Measurements from ENCODE around the gene DSG3. TPM values are rescaled to one million over a fixed set of nuclear protein-coding genes. Genes with fewer than 3 reads are reported as not detected.
"Not testable (repeated sequence)": the region's sequence is repeated elsewhere in the genome, so short reads cannot be mapped to it uniquely, and the experiment has no call there.

The DSG3 gene
- total and polyA plus RNA-seq, 2 of the 13 experiments (the other 11 are each of a cell fraction or from before 2014, with no cell fraction given): not detected

DNA sequence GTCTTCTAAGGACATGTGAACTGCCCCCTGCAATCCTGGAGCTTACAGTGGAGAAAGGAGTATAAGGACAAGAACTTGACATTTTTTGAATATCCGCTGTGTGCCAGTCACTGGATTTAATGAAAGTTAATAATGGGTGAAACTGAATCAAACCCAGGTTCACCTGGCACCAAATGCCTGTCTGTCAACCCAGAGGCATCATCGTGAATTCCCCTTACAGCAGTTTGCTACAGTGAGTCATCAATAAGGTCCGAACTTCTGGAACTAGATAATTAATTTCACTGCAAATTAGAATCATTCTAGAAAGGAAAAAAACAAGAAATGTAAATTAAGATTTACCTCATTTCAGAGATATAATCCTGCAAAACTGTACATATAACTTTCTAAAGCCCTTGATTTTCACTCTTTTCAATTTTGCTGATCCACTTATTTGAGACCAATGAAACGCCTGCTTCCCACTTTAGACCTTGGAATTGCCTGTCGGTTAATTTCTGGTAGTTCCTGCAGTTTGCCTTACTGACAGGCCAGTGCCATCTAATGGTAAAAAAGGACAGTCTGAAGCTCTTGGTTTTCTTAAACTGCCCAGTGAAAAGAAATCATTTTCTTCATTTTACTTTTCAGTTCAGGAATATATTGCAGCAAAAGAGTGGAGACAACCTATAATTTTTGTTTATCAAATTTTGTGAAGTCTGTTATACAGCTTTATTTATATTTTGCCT is 58.6 kb downstream of the DSG3 start:
- H4K20me1 ChIP-seq (ENCODE audit: insufficient read depth, low read length): no peaks in the 10 kb centered on the region
- H3K27me3 ChIP-seq (ENCODE audit: control insufficient read depth in 1 of 2, insufficient read depth in 2 of 2, low read length in 2 of 2): no peaks in the 10 kb centered on the region
- ChIA-PET POLR2A (no interaction called here), CTCF (ENCODE audit: low intra/inter-chr PET ratio, low total read pairs) (interaction anchor here (0.9 to 1.2 kb wide), 2 partner anchors 240 to 536 kb away, joined by 3 read pairs; no protein-coding TSS in a partner anchor)
- peaks cover 53% of the 10 kb centered on the region for H3K79me2 ChIP-seq (ENCODE audit: insufficient read depth, low read length)
- no peaks in the 10 kb centered on the region for H3K9me3 ChIP-seq (ENCODE audit: low read length)
- DNase-seq (ENCODE audit: low spot score) (peak; percentile 46), FAIRE-seq (peak; percentile 59), ATAC-seq (peak; percentile 64)
- BruUV-seq (replicated peaks): no TSS peak
- no peak overlapping the region for H3K4me2 ChIP-seq (ENCODE audit: low read depth, low read length)
- H3K9ac ChIP-seq (ENCODE audit: insufficient read depth, low read depth, low read length): no peak overlapping the region
- H3K4me1 ChIP-seq (ENCODE audit: insufficient read depth, low read length): peaks cover 32% of the 10 kb centered on the region
- TF ChIP-seq STAG1 (CRISPR knock-in tag; IDR thresholded peaks at IDR 0.05) (peak; percentile 70), SP5 (CRISPR knock-in tag; IDR thresholded peaks at IDR 0.05; ENCODE audit: borderline replicate concordance, low read depth) (no peak), FOXO1 (CRISPR knock-in tag; IDR thresholded peaks at IDR 0.05) (no peak), CREM (IDR thresholded peaks at IDR 0.05) (no peak), CREM (CRISPR knock-in tag; IDR thresholded peaks at IDR 0.05) (no peak), KDM5B (CRISPR knock-in tag; IDR thresholded peaks at IDR 0.05; ENCODE audit: borderline replicate concordance) (no peak), MED13 (CRISPR knock-in tag; IDR thresholded peaks at IDR 0.05) (no peak), KMT2A (CRISPR knock-in tag; IDR thresholded peaks at IDR 0.05) (no peak), MAFF (IDR thresholded peaks at IDR 0.05; ENCODE audit: low read depth, low read length) (0 out of 2 replicates have a peak, but pooled peaks have one; percentile 4), RAD21 (CRISPR knock-in tag; IDR thresholded peaks at IDR 0.05) (peak; percentile 51), SMC3 (IDR thresholded peaks at IDR 0.05; ENCODE audit: low read length) (peak; percentile 68; the same call in 1 of the 2 replicates)
- TF ChIP-seq, protein P1, sequence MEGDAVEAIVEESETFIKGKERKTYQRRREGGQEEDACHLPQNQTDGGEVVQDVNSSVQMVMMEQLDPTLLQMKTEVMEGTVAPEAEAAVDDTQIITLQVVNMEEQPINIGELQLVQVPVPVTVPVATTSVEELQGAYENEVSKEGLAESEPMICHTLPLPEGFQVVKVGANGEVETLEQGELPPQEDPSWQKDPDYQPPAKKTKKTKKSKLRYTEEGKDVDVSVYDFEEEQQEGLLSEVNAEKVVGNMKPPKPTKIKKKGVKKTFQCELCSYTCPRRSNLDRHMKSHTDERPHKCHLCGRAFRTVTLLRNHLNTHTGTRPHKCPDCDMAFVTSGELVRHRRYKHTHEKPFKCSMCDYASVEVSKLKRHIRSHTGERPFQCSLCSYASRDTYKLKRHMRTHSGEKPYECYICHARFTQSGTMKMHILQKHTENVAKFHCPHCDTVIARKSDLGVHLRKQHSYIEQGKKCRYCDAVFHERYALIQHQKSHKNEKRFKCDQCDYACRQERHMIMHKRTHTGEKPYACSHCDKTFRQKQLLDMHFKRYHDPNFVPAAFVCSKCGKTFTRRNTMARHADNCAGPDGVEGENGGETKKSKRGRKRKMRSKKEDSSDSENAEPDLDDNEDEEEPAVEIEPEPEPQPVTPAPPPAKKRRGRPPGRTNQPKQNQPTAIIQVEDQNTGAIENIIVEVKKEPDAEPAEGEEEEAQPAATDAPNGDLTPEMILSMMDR (CRISPR knock-in tag; IDR thresholded peaks at IDR 0.05): peak; percentile 52
- WGBS (ENCODE audit: low lambda C conversion rate): 86% methylated on average over 5 of the region's 5 CpGs
- H3K36me3 ChIP-seq (replicated peaks in 1 of 2; ENCODE audit: control insufficient read depth in 1 of 2, insufficient read depth in 2 of 2, low read length in 2 of 2): 0 out of 5 replicates have a peak, but pooled peaks cover 0 to 2% of the 10 kb centered on the region in 2 experiments
- in situ Hi-C loops (cut with HindIII; ENCODE audit: extremely low pct_ligation_motif_present, low pct_unique_long_range_greater_than_20kb) (no loop called here), intact Hi-C loops (cut with micrococcal nuclease; ENCODE audit: unreplicated experiment) (loop anchor here (1.0 kb wide), 1 partner anchor 82 kb away; no protein-coding TSS in a partner anchor)
- H3K27ac ChIP-seq (ENCODE audit: extremely low read length, insufficient read depth, low read length): no peak overlapping the region
- no peak overlapping the region for H2AFZ ChIP-seq (ENCODE audit: low read length)
- H3K4me3 ChIP-seq (replicated peaks in 1 of 3; ENCODE audit: insufficient read depth in 1 of 3, low read depth in 2 of 3, low read length in 3 of 3): no peak overlapping the region

DNA sequence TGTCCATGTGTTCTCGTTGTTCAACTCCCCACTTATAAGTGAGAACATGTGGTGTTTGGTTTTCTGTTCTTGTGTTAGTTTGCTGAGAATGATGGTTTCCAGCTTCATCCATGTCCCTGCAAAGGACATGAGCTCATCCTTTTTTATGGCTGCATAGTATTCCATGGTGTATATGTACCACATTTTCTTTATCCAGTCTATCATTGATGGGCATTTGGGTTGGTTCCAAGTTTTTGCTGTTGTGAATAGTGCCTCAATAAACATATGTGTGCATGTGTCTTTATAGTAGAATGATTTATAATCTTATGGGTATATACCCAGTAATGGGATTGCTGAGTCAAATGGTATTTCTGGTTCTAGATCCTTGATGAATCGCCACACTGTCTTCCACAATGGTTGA is 59.6 kb downstream of the DSG3 start:
- H3K9ac ChIP-seq (ENCODE audit: insufficient read depth, low read depth, low read length); H3K36me3 ChIP-seq (replicated peaks in 1 of 2; ENCODE audit: control insufficient read depth in 1 of 2, insufficient read depth in 2 of 2, low read length in 2 of 2); in situ Hi-C loops (cut with HindIII; ENCODE audit: extremely low pct_ligation_motif_present, low pct_unique_long_range_greater_than_20kb); H3K4me2 ChIP-seq (ENCODE audit: low read depth, low read length); POLR2A ChIA-PET; H3K27me3 ChIP-seq (ENCODE audit: control insufficient read depth in 1 of 2, insufficient read depth in 2 of 2, low read length in 2 of 2); H3K27ac ChIP-seq (ENCODE audit: extremely low read length, insufficient read depth, low read length); DNase-seq (ENCODE audit: low spot score); CTCF ChIA-PET (ENCODE audit: low intra/inter-chr PET ratio, low total read pairs); H3K9me3 ChIP-seq (ENCODE audit: low read length); intact Hi-C loops (cut with micrococcal nuclease; ENCODE audit: unreplicated experiment); H4K20me1 ChIP-seq (ENCODE audit: insufficient read depth, low read length); FAIRE-seq; ATAC-seq; H3K4me3 ChIP-seq (replicated peaks in 1 of 3; ENCODE audit: insufficient read depth in 1 of 3, low read depth in 2 of 3, low read length in 3 of 3); BruUV-seq (replicated peaks); H2AFZ ChIP-seq (ENCODE audit: low read length): not testable (repeated sequence)
- H3K4me1 ChIP-seq (ENCODE audit: insufficient read depth, low read length): peaks cover 37% of the 10 kb centered on the region
- 100% methylated on average over 2 of the region's 2 CpGs for WGBS (ENCODE audit: low lambda C conversion rate)
- H3K79me2 ChIP-seq (ENCODE audit: insufficient read depth, low read length): peaks cover 49% of the 10 kb centered on the region
